SK-N-SH treated with all-trans-retinoic acid at 6 μM for 48 hours (cell line): ENCODE measurements around the gene ZBTB9.

Experiments
- ATAC-seq: fragments of 200-7000 bp; cut with Tn5 transposase; 3 replicates; pipeline ENCODE4 v1.9.1; 2020; ENCODE audit warnings: mild to moderate bottlenecking, moderate library complexity
- ARNTL ChIP-seq: fragments of 450-650 bp; formaldehyde crosslinking; IDR thresholded peaks from 2 replicates; pipeline ENCODE4 v1.5.0; 2020; ENCODE audit warnings: low read depth, mild to moderate bottlenecking, moderate library complexity, borderline replicate concordance
- BACH2 ChIP-seq: fragments of 250-450 bp; sonication (Bioruptor Pico); IDR thresholded peaks from 2 replicates; pipeline ENCODE4 v1.9.0; 2021; ENCODE audit warnings: mild to moderate bottlenecking, borderline replicate concordance
- CREB5 ChIP-seq: fragments of 250-450 bp; sonication (Bioruptor Pico); IDR thresholded peaks from 2 replicates; pipeline ENCODE4 v1.5.1; 2020; ENCODE audit warnings: low read depth, mild to moderate bottlenecking, moderate library complexity
- CSDC2 ChIP-seq: fragments of 250-450 bp; sonication (Bioruptor Pico); IDR thresholded peaks from 2 replicates; pipeline ENCODE4 v1.5.0; 2020; ENCODE audit warnings: mild to moderate bottlenecking, moderate library complexity
- CSRNP3 ChIP-seq: fragments of 250-450 bp; sonication (Bioruptor Pico); IDR thresholded peaks from 2 replicates; pipeline ENCODE4 v1.5.1; 2021; ENCODE audit warnings: mild to moderate bottlenecking, moderate library complexity
- GLIS3 ChIP-seq: fragments of 250-450 bp; sonication (Bioruptor Pico); IDR thresholded peaks from 2 replicates; pipeline ENCODE4 v1.5.0; 2020; ENCODE audit warnings: mild to moderate bottlenecking, moderate library complexity
- ISL1 ChIP-seq: fragments of 250-450 bp; sonication (Bioruptor Pico); IDR thresholded peaks from 2 replicates; pipeline ENCODE4 v2.1.2; 2022; ENCODE audit warnings: mild to moderate bottlenecking, moderate library complexity
- OSR1 ChIP-seq: fragments of 250-450 bp; sonication (Bioruptor Pico); IDR thresholded peaks from 2 replicates; pipeline ENCODE4 v1.8.0; 2022; ENCODE audit warnings: moderate library complexity, mild to moderate bottlenecking, inconsistent platforms
- PATZ1 ChIP-seq: fragments of 250-450 bp; sonication (Bioruptor Pico); IDR thresholded peaks from 2 replicates; pipeline ENCODE4 v1.8.0; 2020; ENCODE audit warnings: mild to moderate bottlenecking, moderate library complexity, borderline replicate concordance
- PPARA ChIP-seq: fragments of 250-450 bp; sonication (Bioruptor Pico); IDR thresholded peaks from 2 replicates; pipeline ENCODE4 v1.5.0; 2020; ENCODE audit warnings: mild to moderate bottlenecking, borderline replicate concordance
- RARB ChIP-seq: fragments of 250-450 bp; sonication (Bioruptor Pico); IDR thresholded peaks from 2 replicates; pipeline ENCODE4 v1.8.0; 2021; ENCODE audit warnings: mild to moderate bottlenecking, moderate library complexity
- SNAI2 ChIP-seq: fragments of 250-450 bp; sonication (Bioruptor Pico); IDR thresholded peaks from 2 replicates; pipeline ENCODE4 v1.5.0; 2020; ENCODE audit warnings: mild to moderate bottlenecking, moderate library complexity
- TCF4 ChIP-seq: fragments of 250-450 bp; sonication (Bioruptor Pico); IDR thresholded peaks from 2 replicates; pipeline ENCODE4 v1.8.0; 2021; ENCODE audit warnings: mild to moderate bottlenecking, moderate library complexity, borderline replicate concordance
- TOX ChIP-seq: fragments of 250-450 bp; sonication (Bioruptor Pico); IDR thresholded peaks from 2 replicates; pipeline ENCODE4 v1.8.0; 2021; ENCODE audit warnings: mild to moderate bottlenecking, moderate library complexity, borderline replicate concordance
- TSHZ2 ChIP-seq: fragments of 250-450 bp; sonication (Bioruptor Pico); IDR thresholded peaks from 2 replicates; pipeline ENCODE4 v1.5.0; 2020; ENCODE audit warnings: mild to moderate bottlenecking, moderate library complexity
- ZC3H10 ChIP-seq: fragments of 250-450 bp; sonication (Bioruptor Pico); IDR thresholded peaks from 2 replicates; pipeline ENCODE4 v1.5.1; 2021; ENCODE audit warnings: mild to moderate bottlenecking, moderate library complexity
- ZFP30 ChIP-seq: fragments of 450-650 bp; formaldehyde crosslinking; IDR thresholded peaks from 2 replicates; pipeline ENCODE4 v1.5.0; 2022; ENCODE audit warnings: mild to moderate bottlenecking, moderate library complexity
- ZNF565 ChIP-seq: fragments of 450-650 bp; formaldehyde crosslinking; conservative IDR thresholded peaks from 2 replicates; pipeline ENCODE4 v1.5.0; 2020; ENCODE audit warnings: low read depth, mild to moderate bottlenecking, moderate library complexity
- ZNF70 ChIP-seq: fragments of 450-650 bp; formaldehyde crosslinking; IDR thresholded peaks from 2 replicates; pipeline ENCODE4 v1.5.0; 2020; ENCODE audit warnings: mild to moderate bottlenecking, moderate library complexity
- ZNF8 ChIP-seq: fragments of 450-650 bp; formaldehyde crosslinking; IDR thresholded peaks from 2 replicates; pipeline ENCODE4 v1.5.0; 2020; ENCODE audit warnings: mild to moderate bottlenecking, moderate library complexity
- TF ChIP-seq, protein P1 (sequence below): fragments of 250-450 bp; sonication (Bioruptor Pico); IDR thresholded peaks from 2 replicates; pipeline ENCODE4 v1.8.0; 2021; ENCODE audit warnings: low read depth, mild to moderate bottlenecking, moderate library complexity, borderline replicate concordance

The ZBTB9 gene

GRCh38 chr6:33420491-33421343 lies 33.7 kb upstream of the ZBTB9 start:
- TF ChIP-seq, protein P1, sequence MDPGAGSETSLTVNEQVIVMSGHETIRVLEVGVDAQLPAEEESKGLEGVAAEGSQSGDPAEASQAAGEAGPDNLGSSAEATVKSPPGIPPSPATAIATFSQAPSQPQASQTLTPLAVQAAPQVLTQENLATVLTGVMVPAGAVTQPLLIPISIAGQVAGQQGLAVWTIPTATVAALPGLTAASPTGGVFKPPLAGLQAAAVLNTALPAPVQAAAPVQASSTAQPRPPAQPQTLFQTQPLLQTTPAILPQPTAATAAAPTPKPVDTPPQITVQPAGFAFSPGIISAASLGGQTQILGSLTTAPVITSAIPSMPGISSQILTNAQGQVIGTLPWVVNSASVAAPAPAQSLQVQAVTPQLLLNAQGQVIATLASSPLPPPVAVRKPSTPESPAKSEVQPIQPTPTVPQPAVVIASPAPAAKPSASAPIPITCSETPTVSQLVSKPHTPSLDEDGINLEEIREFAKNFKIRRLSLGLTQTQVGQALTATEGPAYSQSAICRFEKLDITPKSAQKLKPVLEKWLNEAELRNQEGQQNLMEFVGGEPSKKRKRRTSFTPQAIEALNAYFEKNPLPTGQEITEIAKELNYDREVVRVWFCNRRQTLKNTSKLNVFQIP = no peak
- TF ChIP-seq PPARA = no peak
- no peak for TF ChIP-seq TOX (CRISPR knock-in tag)
- TF ChIP-seq RARB (CRISPR knock-in tag) = no peak
- TF ChIP-seq ISL1 = no peak
- TF ChIP-seq OSR1 (CRISPR knock-in tag) = no peak
- no peak for TF ChIP-seq CSDC2 (CRISPR knock-in tag)
- TF ChIP-seq ZNF565 (CRISPR knock-in tag) = no peak
- TF ChIP-seq ARNTL (CRISPR knock-in tag) = no peak
- TF ChIP-seq CSRNP3 (CRISPR knock-in tag) = no peak
- no peak for TF ChIP-seq PATZ1 (CRISPR knock-in tag)
- TF ChIP-seq GLIS3 (CRISPR knock-in tag) = no peak
- TF ChIP-seq BACH2 (CRISPR knock-in tag) = no peak
- TF ChIP-seq ZNF70 (CRISPR knock-in tag) = no peak
- no peak for TF ChIP-seq CREB5
- no peak for TF ChIP-seq TSHZ2 (CRISPR knock-in tag)
- ATAC-seq = no peak

- no peak for ATAC-seq
- TF ChIP-seq ARNTL (CRISPR knock-in tag) (no peak), CSRNP3 (CRISPR knock-in tag) (no peak), ZNF8 (CRISPR knock-in tag) (no peak), ZC3H10 (no peak), GLIS3 (CRISPR knock-in tag) (no peak), PATZ1 (CRISPR knock-in tag) (no peak), OSR1 (CRISPR knock-in tag) (no peak), ZNF70 (CRISPR knock-in tag) (no peak), SNAI2 (no peak), PPARA (no peak), CSDC2 (CRISPR knock-in tag) (no peak), BACH2 (CRISPR knock-in tag) (no peak), ZFP30 (CRISPR knock-in tag) (no peak), TCF4 (no peak), RARB (CRISPR knock-in tag) (no peak), TOX (CRISPR knock-in tag) (no peak)
- TF ChIP-seq, protein P1 = no peak
Observed at GRCh38 chr6:33421344-33421643, 33.1 kb upstream of the ZBTB9 start.
